ENCODE results near the gene KCNAB3. TPM values are rescaled to one million over a fixed set of nuclear protein-coding genes. Genes with fewer than 3 reads are reported as not detected.

Gene KCNAB3
- total RNA-seq, 1 experiment from 2014 or later: 0.21 TPM

DNA sequence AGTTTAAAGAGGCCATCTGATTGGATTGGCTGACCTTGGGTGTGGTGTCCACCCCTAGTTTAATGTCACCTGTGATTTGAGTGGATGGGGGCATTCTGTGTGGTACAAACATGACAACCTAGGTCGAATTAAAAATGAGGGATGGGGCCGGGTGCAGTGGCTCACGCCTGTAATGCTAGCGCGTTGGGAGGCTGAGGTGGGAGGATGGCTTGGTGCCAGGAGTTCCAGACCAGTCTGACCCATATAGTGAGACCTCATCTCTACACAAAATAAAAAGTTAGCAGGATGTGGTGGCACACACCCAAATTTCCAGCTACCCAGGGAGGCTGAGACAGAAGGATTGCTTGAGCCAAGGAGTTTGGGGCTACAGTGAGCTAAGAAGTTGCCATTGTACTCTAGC, 16.8 kb upstream of the KCNAB3 start:
- no peak for DNase-seq (ENCODE audit: low read depth, low spot score)

DNA sequence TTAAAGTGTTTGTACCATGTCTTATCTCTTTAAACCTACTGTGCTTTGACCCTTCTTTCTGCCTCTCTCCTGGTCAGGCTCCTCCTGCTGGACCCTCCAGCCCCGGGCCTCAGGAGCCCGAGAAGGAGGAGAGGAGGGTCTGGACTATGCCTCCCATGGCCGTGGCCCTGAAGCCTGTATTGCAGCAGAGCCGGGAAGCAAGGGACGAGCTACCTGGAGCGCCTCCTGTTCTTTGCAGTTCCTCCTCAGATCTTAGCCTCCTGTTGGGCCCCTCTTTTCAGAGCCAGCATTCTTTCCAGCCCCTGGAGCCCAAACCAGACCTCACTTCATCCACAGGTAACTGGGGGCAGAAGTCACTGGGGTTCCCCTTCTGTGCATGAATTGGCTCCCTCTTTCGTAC, 16.0 kb upstream of the KCNAB3 start:
- no peak for DNase-seq (ENCODE audit: low read depth, low spot score)
- in situ Hi-C loops (cut with HindIII; ENCODE audit: low pct_unique_long_range_greater_than_20kb, low sequenced_read_pairs): no loop called here

More for the DNA sequence above, 16.8 kb upstream of the KCNAB3 start:
- in situ Hi-C loops (cut with HindIII; ENCODE audit: low pct_unique_long_range_greater_than_20kb, low sequenced_read_pairs): no loop called here

DNA sequence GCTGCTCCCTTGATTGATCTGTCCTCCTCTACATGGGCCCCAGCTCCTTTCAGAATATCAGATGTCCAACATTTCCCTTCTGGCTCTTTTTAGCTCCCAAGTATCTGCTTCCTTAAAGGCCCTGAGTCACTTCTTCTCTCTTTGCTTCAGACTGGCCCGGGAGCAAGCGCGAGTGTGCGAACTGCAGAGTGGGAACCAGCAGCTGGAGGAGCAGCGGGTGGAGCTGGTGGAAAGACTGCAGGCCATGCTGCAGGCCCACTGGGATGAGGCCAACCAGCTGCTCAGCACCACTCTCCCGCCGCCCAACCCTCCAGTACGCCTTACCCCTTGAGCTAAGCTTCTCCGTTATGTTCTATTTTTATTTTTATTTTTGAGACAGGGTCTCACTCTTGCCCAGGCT, 14.7 kb upstream of the KCNAB3 start:
- in situ Hi-C loops (cut with HindIII; ENCODE audit: low pct_unique_long_range_greater_than_20kb, low sequenced_read_pairs): no loop called here
- DNase-seq (ENCODE audit: low read depth, low spot score): no peak

DNA sequence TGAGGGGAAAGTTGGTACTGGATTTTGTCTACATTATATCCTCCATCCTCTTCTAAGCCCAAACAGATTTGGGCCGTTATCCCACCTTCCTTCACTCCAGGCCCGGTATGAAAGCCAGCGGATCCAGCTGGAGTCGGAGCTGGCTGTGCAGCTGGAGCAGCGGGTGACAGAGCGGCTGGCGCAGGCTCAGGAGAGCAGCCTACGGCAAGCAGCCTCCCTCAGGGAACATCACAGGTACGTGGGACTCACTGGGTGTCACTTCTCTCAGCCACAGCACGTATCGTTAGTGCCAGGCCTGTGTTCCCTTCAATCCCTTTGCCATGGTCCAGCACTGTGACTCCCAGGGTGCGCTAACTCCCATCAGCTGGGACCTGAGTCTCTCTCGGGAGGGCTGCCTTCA, 13.6 kb upstream of the KCNAB3 start:
- in situ Hi-C loops (cut with HindIII; ENCODE audit: low pct_unique_long_range_greater_than_20kb, low sequenced_read_pairs): no loop called here

GRCh38 chr17:7940743-7941142, 11.1 kb upstream of the KCNAB3 start:
- in situ Hi-C loops (cut with HindIII; ENCODE audit: low pct_unique_long_range_greater_than_20kb, low sequenced_read_pairs): no loop called here
- no peak for DNase-seq (ENCODE audit: low read depth, low spot score)

More for the DNA sequence above, 13.6 kb upstream of the KCNAB3 start:
- no peak for DNase-seq (ENCODE audit: low read depth, low spot score)

GRCh38 chr17:7940034-7940433, 10.4 kb upstream of the KCNAB3 start:
- in situ Hi-C loops (cut with HindIII; ENCODE audit: low pct_unique_long_range_greater_than_20kb, low sequenced_read_pairs): no loop called here
- no peak for DNase-seq (ENCODE audit: low read depth, low spot score)

DNA sequence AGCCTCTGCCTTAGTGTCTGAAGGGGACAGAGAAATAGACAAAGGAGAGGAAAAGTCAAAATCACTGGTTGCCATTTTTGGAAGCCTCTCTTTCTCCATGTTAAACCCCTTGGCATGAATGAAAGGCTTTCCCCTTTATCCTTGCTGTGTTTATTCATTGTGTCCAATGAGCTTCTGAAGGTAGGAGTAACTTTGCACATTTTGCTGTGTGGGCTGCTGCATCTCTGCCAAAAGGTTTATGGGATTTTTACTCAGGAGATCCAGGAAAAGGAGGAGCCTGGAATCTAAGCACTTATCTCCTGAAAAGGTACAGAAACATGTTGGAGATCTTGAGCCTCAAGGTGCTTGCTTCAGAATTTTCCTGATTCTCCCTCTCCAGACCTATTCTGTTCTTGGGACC, 6.2 kb upstream of the KCNAB3 start:
- no peak for DNase-seq (ENCODE audit: low read depth, low spot score)
- in situ Hi-C loops (cut with HindIII; ENCODE audit: low pct_unique_long_range_greater_than_20kb, low sequenced_read_pairs): no loop called here

DNA sequence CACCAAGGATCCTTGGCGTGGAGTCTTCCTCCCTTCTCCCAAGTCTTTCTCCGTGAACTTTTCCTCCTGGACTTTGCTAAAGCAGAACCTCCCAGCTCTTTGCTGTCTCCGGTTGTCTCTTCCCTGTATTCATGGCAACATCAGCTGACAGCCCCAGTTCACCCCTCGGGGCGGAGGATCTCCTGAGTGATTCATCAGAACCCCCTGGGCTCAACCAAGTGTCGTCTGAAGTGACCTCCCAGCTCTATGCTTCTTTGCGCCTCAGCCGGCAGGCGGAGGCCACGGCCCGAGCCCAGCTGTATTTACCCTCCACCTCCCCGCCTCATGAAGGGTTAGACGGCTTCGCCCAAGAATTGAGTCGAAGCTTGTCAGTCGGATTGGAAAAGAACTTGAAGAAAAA, 3.3 kb upstream of the KCNAB3 start:
- in situ Hi-C loops (cut with HindIII; ENCODE audit: low pct_unique_long_range_greater_than_20kb, low sequenced_read_pairs): no loop called here
- peak; percentile 70 for DNase-seq (ENCODE audit: low read depth, low spot score)

- in situ Hi-C loops (cut with HindIII; ENCODE audit: low pct_unique_long_range_greater_than_20kb, low sequenced_read_pairs): no loop called here
- DNase-seq (ENCODE audit: low read depth, low spot score): peak; percentile 21
Observed at GRCh38 chr17:7932483-7932891, 2.8 kb upstream of the KCNAB3 start.

DNA sequence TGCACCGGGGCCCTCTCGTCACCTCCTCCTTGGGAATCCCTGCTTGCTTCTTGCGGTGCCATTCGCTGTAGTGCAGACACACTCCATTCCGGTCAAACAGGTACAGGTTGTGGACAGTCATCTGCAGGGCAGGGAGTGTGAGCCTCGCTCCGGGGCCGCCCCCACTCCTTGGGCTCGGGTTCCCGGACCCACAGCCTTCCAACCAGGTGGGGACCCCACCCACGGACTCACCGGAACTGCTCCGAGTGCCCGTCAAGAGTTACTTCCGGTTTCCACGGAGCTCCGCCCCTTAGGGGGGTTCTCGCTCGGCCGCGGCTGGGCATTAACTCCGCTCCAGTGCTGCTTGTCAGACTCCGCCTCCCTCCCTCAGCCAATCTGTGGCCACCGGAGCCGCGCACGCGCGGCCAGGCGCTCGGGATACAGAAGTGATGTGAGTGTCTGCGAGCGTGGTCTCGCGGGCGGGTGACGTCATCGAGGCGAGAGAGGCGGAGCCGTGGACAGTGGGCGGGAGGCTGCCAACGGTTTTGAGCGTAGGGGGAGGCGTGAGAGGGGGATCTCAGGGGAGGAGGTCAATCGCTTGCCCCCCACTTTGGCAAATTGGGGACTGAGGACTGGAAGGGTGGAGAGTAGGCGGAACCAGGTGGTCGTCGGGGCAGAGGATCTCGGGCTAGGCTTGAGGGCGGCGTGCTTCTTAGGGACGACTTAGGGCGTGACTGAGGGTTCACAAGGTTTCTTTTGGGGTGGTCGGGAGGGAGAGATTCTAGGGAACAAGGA, 2.2 kb upstream of the KCNAB3 start, which contains the start of the genes CNTROB and TRAPPC1:
CNTROB (plus strand) TSS at position 498 of the 774 bp plus-strand sequence. CDS start 874 bp downstream, outside the sequence.
TRAPPC1 (minus strand) TSS at position 238 of the 774 bp plus-strand sequence; CDS start at position 121, 117 bp downstream.
- peak; percentile 99 for DNase-seq (ENCODE audit: low read depth, low spot score)
- in situ Hi-C loops (cut with HindIII; ENCODE audit: low pct_unique_long_range_greater_than_20kb, low sequenced_read_pairs): no loop called here

DNA sequence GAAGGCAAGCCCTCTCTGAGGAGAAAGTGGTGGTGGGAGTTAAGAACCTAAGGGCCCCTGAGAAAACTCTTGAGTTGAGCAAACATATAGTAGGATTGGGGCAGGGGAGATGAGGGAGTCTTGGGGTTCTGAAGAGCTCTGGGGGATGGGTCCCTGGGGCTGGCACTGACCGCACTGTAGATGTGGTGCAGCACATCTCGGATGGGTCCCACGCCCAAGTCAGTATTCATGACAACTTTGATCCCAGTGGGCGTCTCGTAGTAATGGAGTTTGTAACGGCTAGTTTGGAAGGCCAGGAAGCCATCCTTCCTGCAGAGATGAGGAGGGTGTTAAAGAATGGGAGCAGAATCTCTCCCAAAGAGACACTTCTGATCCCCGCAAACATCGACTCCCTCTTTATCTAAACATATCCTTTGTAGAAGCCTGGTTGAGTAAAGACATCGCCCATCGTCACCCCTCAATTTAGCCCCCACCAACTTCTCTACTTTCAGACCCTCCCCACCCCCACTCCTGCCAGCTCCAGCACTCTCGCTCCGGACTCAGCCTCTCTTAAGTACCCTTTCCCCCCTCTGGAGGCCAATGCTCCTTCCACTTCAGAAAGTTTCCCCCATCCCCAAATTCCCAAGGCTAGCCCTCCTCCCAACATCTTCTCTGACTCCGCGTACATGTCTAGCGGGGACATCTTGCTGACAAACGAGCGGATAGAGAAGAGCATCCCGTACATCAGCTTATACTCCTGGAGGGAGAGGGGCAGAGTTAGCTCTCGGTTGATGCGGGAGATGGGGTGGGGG, 1.4 kb upstream of the KCNAB3 start:
- in situ Hi-C loops (cut with HindIII; ENCODE audit: low pct_unique_long_range_greater_than_20kb, low sequenced_read_pairs): no loop called here
- no peak for DNase-seq (ENCODE audit: low read depth, low spot score)

DNA sequence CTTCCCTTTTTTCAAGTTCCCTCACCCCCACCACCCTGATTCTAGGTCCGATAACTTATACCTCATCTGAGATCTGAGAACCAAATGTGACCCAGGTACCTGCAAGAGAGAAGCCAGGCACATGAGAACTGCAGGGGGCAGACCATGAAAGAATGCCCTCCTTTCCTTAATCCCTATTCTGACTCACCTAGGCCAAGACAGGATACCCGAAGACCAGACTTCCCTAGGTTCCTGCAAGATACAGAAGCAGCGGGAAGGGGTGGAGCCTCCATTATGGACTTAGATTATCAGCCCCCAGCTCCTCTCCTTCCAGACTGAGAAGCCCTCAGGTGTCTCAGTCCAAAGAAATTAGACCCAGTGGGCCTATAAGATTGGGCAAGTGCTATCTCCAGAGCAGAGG, 2.1 kb downstream of the KCNAB3 start:
- in situ Hi-C loops (cut with HindIII; ENCODE audit: low pct_unique_long_range_greater_than_20kb, low sequenced_read_pairs): no loop called here
- no peak for DNase-seq (ENCODE audit: low read depth, low spot score)

- peak; percentile 67 for DNase-seq (ENCODE audit: low read depth, low spot score)
- in situ Hi-C loops (cut with HindIII; ENCODE audit: low pct_unique_long_range_greater_than_20kb, low sequenced_read_pairs): no loop called here
Observed at GRCh38 chr17:7922845-7923628, 6.6 kb downstream of the KCNAB3 start.

DNA sequence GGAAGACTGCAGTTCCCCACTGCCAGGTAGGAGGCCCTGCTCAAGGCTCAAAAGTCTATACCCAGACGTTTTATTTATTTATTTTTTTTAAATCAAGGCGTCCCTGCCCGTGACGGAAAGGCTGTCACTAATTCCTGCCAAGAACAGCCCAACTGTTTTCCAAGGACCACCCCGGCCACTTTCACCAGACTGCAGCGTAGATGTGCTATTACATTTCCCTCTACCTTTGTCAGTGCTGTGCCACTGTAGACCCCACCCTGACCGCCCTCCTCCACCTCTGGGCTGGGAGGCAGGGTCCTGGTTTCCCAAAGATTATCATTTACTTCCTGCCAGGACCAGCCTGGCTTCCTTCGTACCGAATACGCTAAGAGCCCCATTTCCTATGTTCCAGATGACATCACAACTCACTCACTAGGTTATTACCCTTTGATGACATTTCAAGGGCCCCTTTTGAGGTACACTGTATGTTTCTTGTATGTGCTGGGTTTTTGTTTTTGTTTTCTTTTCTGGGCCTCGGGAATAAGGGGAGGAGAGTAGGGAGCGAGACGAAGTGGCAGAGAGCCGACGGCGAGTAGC, 7.3 kb downstream of the KCNAB3 start:
- in situ Hi-C loops (cut with HindIII; ENCODE audit: low pct_unique_long_range_greater_than_20kb, low sequenced_read_pairs): no loop called here

DNA sequence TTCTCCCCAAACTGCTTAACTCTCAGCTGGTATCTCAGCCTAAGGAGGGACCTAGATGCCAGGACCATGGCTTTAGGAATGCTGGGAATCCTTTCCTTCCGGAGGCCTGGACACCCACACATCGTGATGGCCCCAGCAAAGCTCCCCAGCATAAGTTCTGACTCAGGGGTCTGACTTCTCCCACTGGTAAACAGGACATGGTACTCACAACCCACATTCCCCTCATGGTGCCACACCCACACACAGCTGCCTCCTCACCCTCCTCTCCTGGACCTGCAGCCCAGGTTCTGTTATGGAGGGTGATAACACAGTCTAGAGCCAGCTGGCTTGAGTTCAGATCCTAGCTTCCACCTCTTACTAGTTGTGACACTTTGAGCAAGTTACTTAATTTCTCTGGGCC, 12.8 kb downstream of the KCNAB3 start:
- DNase-seq (ENCODE audit: low read depth, low spot score): no peak
- in situ Hi-C loops (cut with HindIII; ENCODE audit: low pct_unique_long_range_greater_than_20kb, low sequenced_read_pairs): no loop called here

More for the DNA sequence above, 7.3 kb downstream of the KCNAB3 start:
- DNase-seq (ENCODE audit: low read depth, low spot score): no peak

GRCh38 chr17:7916385-7916682, 13.3 kb downstream of the KCNAB3 start:
- DNase-seq (ENCODE audit: low read depth, low spot score): no peak
- in situ Hi-C loops (cut with HindIII; ENCODE audit: low pct_unique_long_range_greater_than_20kb, low sequenced_read_pairs): no loop called here

GRCh38 chr17:7915611-7916384, 13.9 kb downstream of the KCNAB3 start, which contains the start of gene RNF227:
RNF227 (minus strand) TSS chr17:7916289; CDS start chr17:7916195, 94 bp downstream.
- DNase-seq (ENCODE audit: low read depth, low spot score): peak; percentile 93
- in situ Hi-C loops (cut with HindIII; ENCODE audit: low pct_unique_long_range_greater_than_20kb, low sequenced_read_pairs): no loop called here

All from SK-MEL-5 (cell line).